ENCODE measurements around the gene CCDC92B. TPM values are rescaled to one million over a fixed set of nuclear protein-coding genes. Genes with fewer than 3 reads are reported as not detected.

The CCDC92B gene
- total RNA-seq, 1 donor from 2014 or later = 1.3 TPM

DNA sequence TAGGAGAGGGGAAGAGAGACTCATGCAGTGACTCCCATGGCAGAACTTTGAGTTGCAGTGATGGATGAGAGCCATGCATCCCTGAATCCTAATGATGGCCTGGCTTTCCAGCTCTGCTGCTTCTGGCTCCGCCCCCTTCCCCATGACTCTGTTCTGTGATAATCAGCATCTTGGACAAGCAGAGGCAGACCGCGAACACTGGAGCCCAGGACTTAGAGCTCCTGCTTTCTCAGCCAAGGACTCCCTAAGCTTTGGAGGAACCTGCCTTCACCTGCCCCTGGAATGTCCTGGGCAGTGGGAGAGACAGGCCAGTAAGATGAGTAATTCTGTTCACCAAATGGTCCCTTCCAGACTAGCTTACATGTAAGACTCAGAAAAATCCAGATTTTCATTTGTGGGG, 12.5 kb downstream of the CCDC92B start:
- Mint-ChIP-seq H3K27ac (no peak overlapping the region), H3K36me3 (no peaks in the 10 kb centered on the region), H3K4me3 (no peak overlapping the region), H3K4me1 (ENCODE audit: unreplicated experiment) (no peaks in the 10 kb centered on the region), H3K27me3 (peaks cover 4% of the 10 kb centered on the region), H3K9me3 (no peaks in the 10 kb centered on the region)
- no peak for DNase-seq (ENCODE audit: extremely low spot score, unreplicated experiment)
- TF ChIP-seq, protein P1, sequence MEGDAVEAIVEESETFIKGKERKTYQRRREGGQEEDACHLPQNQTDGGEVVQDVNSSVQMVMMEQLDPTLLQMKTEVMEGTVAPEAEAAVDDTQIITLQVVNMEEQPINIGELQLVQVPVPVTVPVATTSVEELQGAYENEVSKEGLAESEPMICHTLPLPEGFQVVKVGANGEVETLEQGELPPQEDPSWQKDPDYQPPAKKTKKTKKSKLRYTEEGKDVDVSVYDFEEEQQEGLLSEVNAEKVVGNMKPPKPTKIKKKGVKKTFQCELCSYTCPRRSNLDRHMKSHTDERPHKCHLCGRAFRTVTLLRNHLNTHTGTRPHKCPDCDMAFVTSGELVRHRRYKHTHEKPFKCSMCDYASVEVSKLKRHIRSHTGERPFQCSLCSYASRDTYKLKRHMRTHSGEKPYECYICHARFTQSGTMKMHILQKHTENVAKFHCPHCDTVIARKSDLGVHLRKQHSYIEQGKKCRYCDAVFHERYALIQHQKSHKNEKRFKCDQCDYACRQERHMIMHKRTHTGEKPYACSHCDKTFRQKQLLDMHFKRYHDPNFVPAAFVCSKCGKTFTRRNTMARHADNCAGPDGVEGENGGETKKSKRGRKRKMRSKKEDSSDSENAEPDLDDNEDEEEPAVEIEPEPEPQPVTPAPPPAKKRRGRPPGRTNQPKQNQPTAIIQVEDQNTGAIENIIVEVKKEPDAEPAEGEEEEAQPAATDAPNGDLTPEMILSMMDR (conservative IDR thresholded peaks at IDR 0.05) = no peak

DNA sequence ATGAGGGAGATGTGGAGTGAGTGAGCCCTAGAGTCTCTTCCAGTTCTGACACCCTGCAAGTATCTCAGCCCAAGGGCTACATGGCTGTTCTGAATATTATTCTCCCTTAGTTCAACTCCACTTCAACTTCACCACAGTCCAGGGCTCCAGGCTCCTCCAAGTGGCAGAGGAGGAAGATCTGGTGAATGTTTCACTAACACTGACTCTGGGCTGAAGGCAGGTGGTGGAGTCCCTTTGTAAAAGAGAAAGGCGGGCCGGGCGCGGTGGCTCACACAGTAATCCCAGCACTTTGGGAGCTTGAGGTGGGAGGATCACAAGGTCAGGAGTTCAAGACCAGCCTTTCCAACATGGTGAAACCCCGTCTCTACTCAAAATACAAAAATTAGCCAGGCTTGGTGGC, 13.6 kb downstream of the CCDC92B start:
- DNase-seq (ENCODE audit: extremely low spot score, unreplicated experiment) = no peak
- H3K4me1 Mint-ChIP-seq (ENCODE audit: unreplicated experiment) = no peaks in the 10 kb centered on the region

DNA sequence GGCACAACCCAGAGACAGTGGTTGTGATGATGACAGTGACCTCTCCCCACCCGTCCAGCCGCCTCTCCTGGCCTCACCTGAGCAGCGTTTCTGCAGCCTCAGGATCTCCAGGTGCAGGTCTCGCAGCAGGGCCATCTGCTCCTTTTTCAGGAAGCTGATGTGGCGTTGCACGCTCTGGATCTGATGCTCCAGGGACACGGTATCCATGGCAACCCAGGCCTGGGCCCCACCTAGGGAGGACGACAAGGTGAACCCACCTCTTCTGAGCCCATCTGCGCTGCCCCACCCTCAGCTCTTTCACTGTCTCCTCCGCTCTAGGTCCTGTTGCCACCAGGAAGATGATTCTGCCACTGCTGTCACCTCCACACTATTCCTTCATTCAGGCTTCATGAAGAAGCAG, 14.5 kb downstream of the CCDC92B start:
- H3K27ac Mint-ChIP-seq = no peak overlapping the region
- no peaks in the 10 kb centered on the region for H3K4me1 Mint-ChIP-seq (ENCODE audit: unreplicated experiment)
- TF ChIP-seq, protein P1 (conservative IDR thresholded peaks at IDR 0.05) = no peak
- H3K27me3 Mint-ChIP-seq = no peaks in the 10 kb centered on the region
- H3K4me3 Mint-ChIP-seq = no peak overlapping the region
- no peaks in the 10 kb centered on the region for H3K36me3 Mint-ChIP-seq
- no peaks in the 10 kb centered on the region for H3K9me3 Mint-ChIP-seq
- DNase-seq (ENCODE audit: extremely low spot score, unreplicated experiment) = no peak

More for the DNA sequence above, 13.6 kb downstream of the CCDC92B start:
- Mint-ChIP-seq H3K9me3 (no peaks in the 10 kb centered on the region), H3K36me3 (no peaks in the 10 kb centered on the region), H3K27me3 (peaks cover under 1% of the 10 kb centered on the region), H3K4me3 (no peak overlapping the region), H3K27ac (no peak overlapping the region)
- TF ChIP-seq, protein P1 (conservative IDR thresholded peaks at IDR 0.05) = no peak

DNA sequence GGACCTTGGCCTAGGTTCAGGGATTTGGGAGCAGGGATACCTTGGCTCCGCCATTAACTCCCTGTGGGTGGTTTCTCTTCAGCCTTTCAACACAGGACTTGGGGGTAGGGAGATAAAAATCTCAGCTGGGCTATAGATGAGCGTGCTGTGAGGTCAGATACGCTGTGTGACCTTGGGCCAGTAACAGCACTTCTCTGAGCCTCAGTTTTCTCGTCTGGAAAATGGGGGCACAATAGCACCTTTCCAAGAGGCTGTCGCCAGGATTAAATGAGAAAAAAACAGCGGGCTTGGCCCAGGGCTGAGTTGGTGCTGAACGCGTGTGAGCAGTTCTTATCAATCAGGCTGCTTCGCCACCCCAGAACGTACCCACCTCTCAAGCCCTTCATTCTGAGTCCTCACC, 17.6 kb downstream of the CCDC92B start:
- no peaks in the 10 kb centered on the region for H3K9me3 Mint-ChIP-seq
- no peak overlapping the region for H3K4me3 Mint-ChIP-seq
- H3K36me3 Mint-ChIP-seq = no peaks in the 10 kb centered on the region
- peaks cover 6% of the 10 kb centered on the region for H3K27me3 Mint-ChIP-seq
- no peaks in the 10 kb centered on the region for H3K4me1 Mint-ChIP-seq (ENCODE audit: unreplicated experiment)
- TF ChIP-seq, protein P1 (conservative IDR thresholded peaks at IDR 0.05) = no peak
- DNase-seq (ENCODE audit: extremely low spot score, unreplicated experiment) = no peak
- H3K27ac Mint-ChIP-seq = no peak overlapping the region

DNA sequence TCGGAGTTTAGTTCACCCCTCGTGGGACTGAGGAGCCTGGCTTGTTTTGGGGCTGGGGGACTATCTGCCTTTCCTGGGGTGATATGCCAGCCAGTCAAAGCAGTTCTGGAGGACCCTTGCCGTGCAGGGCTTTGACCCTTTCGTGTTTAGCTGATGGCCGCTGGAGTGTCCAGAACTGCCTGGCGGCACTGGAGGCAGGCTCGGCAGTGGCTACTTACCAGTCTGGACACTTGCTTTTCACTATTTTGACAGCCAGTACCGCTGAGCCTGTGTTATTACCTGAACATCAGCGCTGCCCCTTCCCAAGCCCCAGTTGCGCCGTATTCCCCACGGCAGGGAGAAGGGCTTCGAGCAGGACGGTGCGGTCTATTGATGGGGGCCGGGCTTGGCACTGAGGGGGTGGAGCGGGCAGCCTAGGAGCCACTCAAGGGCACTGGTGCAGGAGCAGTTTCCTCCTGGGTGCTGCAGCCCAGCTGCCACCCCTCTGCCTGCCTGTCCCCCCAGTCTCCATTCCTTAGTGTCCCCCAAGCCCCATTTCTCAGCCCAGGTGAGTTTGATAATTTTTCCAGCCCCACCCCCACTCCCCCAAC, 18.6 kb downstream of the CCDC92B start:
- Mint-ChIP-seq H3K9me3 (no peaks in the 10 kb centered on the region), H3K36me3 (no peaks in the 10 kb centered on the region), H3K27ac (no peak overlapping the region)

More for the DNA sequence above, 18.6 kb downstream of the CCDC92B start:
- TF ChIP-seq, protein P1 (conservative IDR thresholded peaks at IDR 0.05) = no peak
- DNase-seq (ENCODE audit: extremely low spot score, unreplicated experiment) = no peak
- Mint-ChIP-seq H3K4me1 (ENCODE audit: unreplicated experiment) (no peaks in the 10 kb centered on the region), H3K27me3 (peaks cover 7% of the 10 kb centered on the region), H3K4me3 (no peak overlapping the region)

Measured in type B pancreatic cell (in vitro differentiated cells).